Epithelial cell of proximal tubule (primary cell): ENCODE results near the gene NXF1. TPM values are rescaled to one million over a fixed set of nuclear protein-coding genes. Genes with fewer than 3 reads are reported as not detected.

Source experiments
- DNase-seq: peaks from one replicate; pipeline ENCODE4 v3.0.0-alpha.2; 2011; ENCODE audit warnings: low read depth
- H3K4me3 ChIP-seq: 2 replicates; pipeline ENCODE4 v1.5.1; 2011; ENCODE audit warnings: low read depth, mild to moderate bottlenecking, low read length
- CTCF ChIP-seq: conservative IDR thresholded peaks from 2 replicates; pipeline ENCODE4 v1.5.1; 2012; ENCODE audit warnings: low read depth, mild to moderate bottlenecking, low read length
- total RNA-seq: library from RNA; depleted of rRNA; stranded (reverse); fragments of >200 nt; gene quantifications from 2 replicates; pipeline ENCODE4 v1.2.3, GENCODE V29; 2015

Gene NXF1
- total RNA-seq, 1 donor from 2014 or later, result 49.4 TPM

DNA sequence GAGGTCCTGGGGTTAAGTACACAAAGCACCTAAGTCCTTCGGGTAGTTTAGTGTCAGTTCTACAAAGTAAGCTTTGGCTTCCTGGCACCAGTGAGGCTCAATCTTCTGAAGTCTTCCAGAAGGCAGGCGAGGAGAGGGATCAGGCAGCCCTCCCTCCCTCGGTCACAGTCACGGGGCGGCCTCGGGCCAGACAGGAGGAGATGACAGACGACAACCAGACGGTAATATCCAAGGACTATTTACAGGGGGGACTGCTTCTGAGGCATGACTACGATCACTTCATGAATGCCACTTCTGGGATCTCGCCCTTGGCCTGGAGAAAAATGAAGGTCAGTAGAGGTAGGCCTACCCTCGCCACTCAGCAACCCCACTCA, 13.1 kb downstream of the NXF1 start:
- TF ChIP-seq CTCF, result peak; percentile 6
- H3K4me3 ChIP-seq, result peak overlapping the region; percentile 95
- no peak for DNase-seq

DNA sequence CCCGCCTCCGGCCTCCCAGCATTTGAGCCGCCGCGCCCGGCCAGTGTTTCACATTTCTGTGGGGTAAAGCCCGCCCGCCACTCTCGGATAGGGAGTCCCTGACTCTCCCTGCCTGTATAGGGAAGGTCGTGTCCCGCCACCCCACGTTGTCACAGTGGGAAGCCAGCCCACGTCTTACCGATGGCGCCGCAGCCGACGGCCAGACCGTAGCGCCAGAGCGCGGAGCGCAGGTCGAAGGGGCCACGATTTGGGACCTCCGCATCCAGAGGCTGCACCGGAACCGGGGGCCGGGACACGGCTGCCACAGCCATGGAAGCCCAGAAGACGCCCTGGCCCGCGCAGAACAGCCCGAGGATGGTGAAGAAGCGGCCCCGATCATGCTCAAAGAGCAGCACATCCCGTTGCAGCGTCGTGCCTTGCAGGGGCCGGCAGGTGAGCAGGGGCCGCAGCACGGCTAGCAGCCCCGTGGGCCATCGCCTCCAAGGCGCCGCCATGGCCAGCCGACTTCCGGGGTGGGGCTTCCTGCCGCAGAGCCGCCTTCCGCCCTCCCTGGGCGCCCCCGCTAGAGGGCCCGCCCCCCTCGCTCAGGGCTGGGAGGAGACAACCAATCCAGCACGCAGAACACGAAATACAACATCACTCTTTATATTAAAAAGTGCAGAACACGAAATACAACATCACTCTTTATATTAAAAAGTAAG, 13.6 kb downstream of the NXF1 start, which contains the start of gene TMEM223:
TMEM223 (minus strand) TSS at position 506 of the 701 bp plus-strand sequence; CDS start at position 494, 12 bp downstream.
- H3K4me3 ChIP-seq, result peak within 1 kb of the TSS; percentile 95
- no peak for DNase-seq
- TF ChIP-seq CTCF, result no peak

DNA sequence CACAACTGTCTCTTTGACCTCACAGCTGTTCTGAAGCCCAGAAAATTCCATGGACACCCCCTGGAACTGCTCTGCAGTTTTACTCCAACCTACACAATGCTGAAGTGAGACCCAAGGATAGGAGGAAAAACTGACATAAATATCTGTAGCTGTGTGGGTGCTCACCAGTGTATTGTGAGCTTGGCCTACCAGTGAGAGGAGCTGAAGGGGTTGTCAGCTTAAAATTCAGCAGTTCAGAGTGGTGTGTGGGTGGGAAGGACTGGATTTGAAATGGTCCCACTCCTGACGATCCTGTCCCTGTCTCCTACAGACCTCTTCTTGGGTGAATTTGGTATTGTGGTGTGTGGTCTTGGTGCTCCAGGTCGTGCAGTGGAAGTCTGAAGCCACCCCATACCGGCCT, 15.7 kb downstream of the NXF1 start:
- no peak for DNase-seq
- no peak overlapping the region for H3K4me3 ChIP-seq
- no peak for TF ChIP-seq CTCF

- DNase-seq, result no peak
- no peak for TF ChIP-seq CTCF
- no peak overlapping the region for H3K4me3 ChIP-seq
Observed at GRCh38 chr11:62788991-62789390, 16.2 kb downstream of the NXF1 start.

DNA sequence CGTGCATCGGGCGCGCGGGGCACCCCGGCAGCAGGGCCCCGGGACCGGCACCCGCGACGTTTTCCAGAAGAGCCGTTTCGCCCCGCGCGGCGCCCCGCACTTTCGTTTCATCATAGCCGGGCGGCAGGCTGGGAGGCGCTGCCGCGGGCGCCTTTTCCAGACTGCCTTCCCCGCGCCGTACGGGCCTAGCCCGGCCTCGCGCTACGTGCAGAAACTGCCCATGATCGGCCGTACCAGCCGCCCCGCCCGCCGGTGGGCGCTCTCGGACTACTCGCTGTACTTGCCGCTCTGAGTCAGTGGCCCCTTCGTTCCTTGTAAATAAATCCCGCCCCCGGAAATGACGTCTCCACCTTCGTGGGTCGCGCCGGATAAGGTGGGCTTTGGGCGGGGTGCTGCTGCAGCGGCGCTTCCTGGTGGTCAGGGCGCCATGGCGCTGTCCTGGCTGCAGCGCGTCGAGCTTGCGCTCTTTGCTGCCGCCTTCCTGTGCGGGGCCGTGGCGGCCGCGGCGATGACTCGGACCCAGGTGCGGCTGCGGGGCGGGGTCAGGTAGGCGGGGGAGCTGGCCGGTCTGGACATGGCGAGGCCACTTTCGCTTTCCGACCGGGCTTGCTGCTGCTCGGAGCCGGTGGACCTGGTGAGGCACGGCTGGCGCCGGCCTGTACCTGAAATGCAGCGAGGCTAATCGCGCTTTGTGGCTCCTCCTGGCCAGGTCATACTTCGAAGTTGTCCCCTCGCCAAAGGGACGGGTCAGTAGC, 18.1 kb downstream of the NXF1 start, which contains the start of gene TMEM179B:
TMEM179B (plus strand) TSS at position 398 of the 755 bp plus-strand sequence; CDS start at position 428, 30 bp downstream.
- TF ChIP-seq CTCF, result peak; percentile 63
- peak; percentile 69 for DNase-seq

GRCh38 chr11:62786318-62787004, 18.8 kb downstream of the NXF1 start:
- no peak for DNase-seq
- TF ChIP-seq CTCF, result peak; percentile 93
- peak overlapping the region; percentile 93 for H3K4me3 ChIP-seq

More for the DNA sequence above, 18.1 kb downstream of the NXF1 start, which contains the start of gene TMEM179B:
- peak within 1 kb of the TSS; percentile 93 for H3K4me3 ChIP-seq
